H4 (cell line): ENCODE data around the gene PHOX2A. TPM values are rescaled to one million over a fixed set of nuclear protein-coding genes. Genes with fewer than 3 reads are reported as not detected.
A peak's percentile ranks its signal among the peaks of the same experiment; 100 is the strongest.
"Not testable (repeated sequence)": the region's sequence is repeated elsewhere in the genome, so short reads cannot be mapped to it uniquely, and the experiment has no call there.

Source experiments
- DNase-seq: peaks from one replicate; pipeline ENCODE4 v3.0.0-alpha.2; 2015; ENCODE audit warnings: low spot score
- total RNA-seq: library from RNA; depleted of rRNA; stranded (reverse); fragments of >200 nt; shearing (Covaris generic); gene quantifications from 2 replicates; pipeline ENCODE4 v1.2.3, GENCODE V29; 2014; rRNA removed

The PHOX2A gene
- total RNA-seq = not detected in 2 replicates

GRCh38 chr11:72244060-72244360 lies at the start of gene PHOX2A:
PHOX2A (minus strand) TSS chr11:72244176; CDS start chr11:72244004, 172 bp downstream.
- no peak for DNase-seq

GRCh38 chr11:72293391-72293790 lies 49.4 kb upstream of the PHOX2A start:
- no peak for DNase-seq

- no peak for DNase-seq
These were observed 48.3 kb upstream of the PHOX2A start for GRCh38 chr11:72292106-72292785.

GRCh38 chr11:72290741-72291140 lies 46.8 kb upstream of the PHOX2A start:
- DNase-seq = not testable (repeated sequence)

GRCh38 chr11:72287293-72287692 lies 43.3 kb upstream of the PHOX2A start:
- DNase-seq = no peak

GRCh38 chr11:72283947-72284346 lies 40.0 kb upstream of the PHOX2A start:
- DNase-seq = no peak

GRCh38 chr11:72280726-72281315 lies 36.8 kb upstream of the PHOX2A start:
- DNase-seq = no peak

- no peak for DNase-seq
These were observed 36.1 kb upstream of the PHOX2A start for GRCh38 chr11:72280037-72280436.

GRCh38 chr11:72278905-72279304 lies 34.9 kb upstream of the PHOX2A start:
- no peak for DNase-seq

GRCh38 chr11:72274435-72274834 lies 30.5 kb upstream of the PHOX2A start:
- DNase-seq = no peak

GRCh38 chr11:72271980-72272379 lies 28.0 kb upstream of the PHOX2A start:
- DNase-seq = no peak

- DNase-seq = no peak
These were observed 24.1 kb upstream of the PHOX2A start for GRCh38 chr11:72267956-72268617.

GRCh38 chr11:72266960-72267359 lies 23.0 kb upstream of the PHOX2A start:
- DNase-seq = not testable (repeated sequence)

GRCh38 chr11:72265951-72266350 lies 22.0 kb upstream of the PHOX2A start:
- DNase-seq = no peak

GRCh38 chr11:72263361-72263760 lies 19.4 kb upstream of the PHOX2A start:
- DNase-seq = peak; percentile 24

- DNase-seq = no peak
These were observed 16.6 kb upstream of the PHOX2A start for GRCh38 chr11:72260574-72260973.

GRCh38 chr11:72259490-72259889 lies 15.5 kb upstream of the PHOX2A start:
- no peak for DNase-seq

- DNase-seq = no peak
These were observed 13.6 kb upstream of the PHOX2A start for GRCh38 chr11:72257570-72257969.

GRCh38 chr11:72254299-72254993 lies 10.5 kb upstream of the PHOX2A start:
- DNase-seq = no peak

GRCh38 chr11:72253392-72253791 lies 9.4 kb upstream of the PHOX2A start:
- no peak for DNase-seq

GRCh38 chr11:72251614-72252013 lies 7.6 kb upstream of the PHOX2A start:
- no peak for DNase-seq

GRCh38 chr11:72250661-72251464 lies 6.9 kb upstream of the PHOX2A start:
- DNase-seq = no peak
